Keratinocyte (primary cell): ENCODE measurements around the gene LSP1. TPM values are rescaled to one million over a fixed set of nuclear protein-coding genes. Genes with fewer than 3 reads are reported as not detected.

Experiments used
- DNase-seq: peaks from one replicate; pipeline ENCODE4 v3.0.0-alpha.2; 2011; ENCODE audit warnings: low read depth, missing footprints, low spot score
- FAIRE-seq: peaks from 2 replicates; lab custom pipeline; 2011; peaks lifted over from hg19 to GRCh38; lab: Jason Lieb, UNC
- H2AFZ ChIP-seq: 2 replicates; pipeline ENCODE4 v1.6.0; 2012; ENCODE audit warnings: low read length, control low read depth, inconsistent platforms; ENCODE audit not compliant: control insufficient read depth
- H3K27ac ChIP-seq: 2 replicates; pipeline ENCODE4 v1.5.1; 2011; ENCODE audit warnings: low read length; ENCODE audit not compliant: control insufficient read depth, insufficient read depth
- H3K27me3 ChIP-seq: 3 replicates; pipeline ENCODE4 v1.6.0; 2011; ENCODE audit warnings: low read length; ENCODE audit not compliant: control insufficient read depth, insufficient read depth; ENCODE audit errors: extremely low read depth
- H3K36me3 ChIP-seq, 2 experiments: 2 replicates in 1 of 2; 3 replicates in 1 of 2; pipeline ENCODE4 v1.5.1; 2011; ENCODE audit warnings: low read length in 2 of 2, mild to moderate bottlenecking in 1 of 2; ENCODE audit not compliant: control insufficient read depth in 2 of 2, insufficient read depth in 2 of 2; ENCODE audit errors: extremely low read depth in 1 of 2
- H3K4me1 ChIP-seq: 3 replicates; pipeline ENCODE4 v1.5.1; 2011; ENCODE audit warnings: low read length; ENCODE audit not compliant: control insufficient read depth, insufficient read depth; ENCODE audit errors: extremely low read depth
- H3K4me2 ChIP-seq: 3 replicates; pipeline ENCODE4 v1.6.0; 2011; ENCODE audit warnings: low read depth, low read length; ENCODE audit not compliant: control insufficient read depth, insufficient read depth; ENCODE audit errors: extremely low read depth
- H3K4me3 ChIP-seq, 3 experiments: fragments of 200-600 bp in 1 of 3; sonication (generic) in 1 of 3; 2 replicates in 2 of 3; 3 replicates in 1 of 3; pipeline ENCODE4 v1.5.1; 2011 to 2016; ENCODE audit warnings: low read length in 3 of 3, mild to moderate bottlenecking in 3 of 3, control low read depth in 2 of 3, inconsistent platforms in 1 of 3, low read depth in 1 of 3, mixed read lengths in 1 of 3, mixed run types in 1 of 3, moderate library complexity in 1 of 3; ENCODE audit not compliant: control insufficient read depth in 2 of 3, insufficient read depth in 2 of 3; ENCODE audit errors: extremely low read depth in 1 of 3
- H3K79me2 ChIP-seq: 2 replicates; pipeline ENCODE4 v1.6.0; 2012; ENCODE audit warnings: low read length; ENCODE audit not compliant: control insufficient read depth, insufficient read depth
- H3K9ac ChIP-seq: 3 replicates; pipeline ENCODE4 v1.6.0; 2011; ENCODE audit warnings: low read length; ENCODE audit not compliant: control insufficient read depth, insufficient read depth; ENCODE audit errors: extremely low read depth
- H3K9me1 ChIP-seq: 3 replicates; pipeline ENCODE4 v1.6.0; 2011; ENCODE audit warnings: low read length; ENCODE audit not compliant: control insufficient read depth, insufficient read depth; ENCODE audit errors: extremely low read depth
- H3K9me3 ChIP-seq: 2 replicates; pipeline ENCODE4 v1.5.1; 2012; ENCODE audit warnings: low read depth, low read length; ENCODE audit not compliant: control insufficient read depth
- H4K20me1 ChIP-seq: 3 replicates; pipeline ENCODE4 v1.6.0; 2011; ENCODE audit warnings: low read length; ENCODE audit not compliant: control insufficient read depth, insufficient read depth; ENCODE audit errors: extremely low read depth
- CTCF ChIP-seq, 3 experiments: IDR thresholded peaks in 1 of 3; conservative IDR thresholded peaks in 1 of 3; optimal IDR thresholded peaks in 1 of 3; 2 replicates in 2 of 3; 3 replicates in 1 of 3; pipeline versions ENCODE3 to v1.5.1; 2011; ENCODE audit warnings: low read length in 3 of 3, mild to moderate bottlenecking in 3 of 3, moderate library complexity in 2 of 3, control low read depth in 1 of 3, inconsistent platforms in 1 of 3; ENCODE audit not compliant: insufficient read depth in 2 of 3; ENCODE audit errors: extremely low read depth in 1 of 3
- EZH2 ChIP-seq: IDR thresholded peaks from one replicate; pipeline ENCODE4 v1.6.1; 2012; ENCODE audit warnings: inconsistent platforms, mild to moderate bottlenecking, low read length, moderate library complexity
- dilution Hi-C: fragments of 300-500 bp; cut with MboI; formaldehyde crosslinking; loops from one replicate; pipeline ENCODE4 v1.7.0; 2020; ENCODE audit warnings: low sequenced_read_pairs; ENCODE audit not compliant: extremely low pct_ligation_motif_present
- polyA plus RNA-seq, 5 experiments: library from polyadenylated mRNA; depleted of rRNA in 3 of 5; stranded (reverse) in 3 of 5; stranded (forward) in 1 of 5; unstranded in 1 of 5; fragments of >200 nt; gene quantifications; 1 replicate in 1 of 5; 2 replicates in 3 of 5; 3 replicates in 1 of 5; pipeline versions ENCODE4 v1.2.1 to v1.2.3, GENCODE V29; 2011 to 2012; ENCODE audit warnings: missing spikeins in 2 of 5, low read depth in 1 of 5, low replicate concordance in 1 of 5

Gene LSP1
- polyA plus RNA-seq, 1 donor (not counting 4 experiments of a cell fraction or from before 2014, with no cell fraction given): 0.94 TPM

GRCh38 chr11:1844221-1845094, 8.4 kb upstream of the LSP1 start:
- Histone ChIP-seq H3K9me1 (no peaks in the 10 kb centered on the region), H3K9ac (peak overlapping the region; percentile 50), H3K4me3 (peak overlapping the region in 1 of 3 experiments; percentile 13), H4K20me1 (no peaks in the 10 kb centered on the region), H2AFZ (peak overlapping the region; percentile 62), H3K9me3 (no peaks in the 10 kb centered on the region), H3K4me1 (peaks cover 32% of the 10 kb centered on the region), H3K36me3 (no peaks in the 10 kb centered on the region), H3K79me2 (no peaks in the 10 kb centered on the region), H3K27me3 (no peaks in the 10 kb centered on the region), H3K27ac (peak overlapping the region; percentile 61), H3K4me2 (peak overlapping the region; percentile 73)
- FAIRE-seq (peak; percentile 5), DNase-seq (no peak)
- dilution Hi-C loops: no loop called here
- TF ChIP-seq EZH2 (no peak), CTCF (optimal IDR thresholded peaks at IDR 0.05 in 1 of 3, IDR thresholded peaks at IDR 0.05 in 1 of 3, conservative IDR thresholded peaks at IDR 0.05 in 1 of 3; ENCODE audit: extremely low read depth in 1 of 3, insufficient read depth in 2 of 3, low read length in 3 of 3) (no peak)

- peaks cover 32% of the 10 kb centered on the region for H3K4me1 ChIP-seq
- no peaks in the 10 kb centered on the region for H3K9me1 ChIP-seq
- FAIRE-seq (peak; percentile 44), DNase-seq (no peak)
- no peak overlapping the region for H3K27ac ChIP-seq
- no peak for TF ChIP-seq CTCF (optimal IDR thresholded peaks at IDR 0.05 in 1 of 3, IDR thresholded peaks at IDR 0.05 in 1 of 3, conservative IDR thresholded peaks at IDR 0.05 in 1 of 3; ENCODE audit: extremely low read depth in 1 of 3, insufficient read depth in 2 of 3, low read length in 3 of 3)
- TF ChIP-seq EZH2: no peak
- no peak overlapping the region for H3K4me3 ChIP-seq
- H3K9me3 ChIP-seq: no peaks in the 10 kb centered on the region
- H3K9ac ChIP-seq: no peak overlapping the region
- H3K4me2 ChIP-seq: no peak overlapping the region
- no peaks in the 10 kb centered on the region for H4K20me1 ChIP-seq
- H3K36me3 ChIP-seq: no peaks in the 10 kb centered on the region
- H2AFZ ChIP-seq: peak overlapping the region; percentile 62
- H3K27me3 ChIP-seq: no peaks in the 10 kb centered on the region
- no peaks in the 10 kb centered on the region for H3K79me2 ChIP-seq
- dilution Hi-C loops: no loop called here
Measured at GRCh38 chr11:1845095-1845429, 7.8 kb upstream of the LSP1 start.
